Type B pancreatic cell (in vitro differentiated cells): ENCODE data around the gene DAPK2. TPM values are rescaled to one million over a fixed set of nuclear protein-coding genes. Genes with fewer than 3 reads are reported as not detected.
"Not testable (repeated sequence)": the region's sequence is repeated elsewhere in the genome, so short reads cannot be mapped to it uniquely, and the experiment has no call there.

ENCODE experiments used
- DNase-seq: peaks from one replicate; pipeline ENCODE4 v3.0.0; 2021; ENCODE audit warnings: mixed read lengths; ENCODE audit not compliant: unreplicated experiment; ENCODE audit errors: extremely low spot score
- H3K27ac Mint-ChIP-seq: 2 replicates; pipeline ENCODE4 v1.8.0; 2021; ENCODE audit warnings: mild to moderate bottlenecking, mixed read lengths
- H3K27me3 Mint-ChIP-seq: 2 replicates; pipeline ENCODE4 v1.8.0; 2021; ENCODE audit warnings: mixed read lengths
- H3K36me3 Mint-ChIP-seq: 2 replicates; pipeline ENCODE4 v1.8.0; 2021; ENCODE audit warnings: mixed read lengths
- H3K4me1 Mint-ChIP-seq: one replicate; pipeline ENCODE4 v1.8.0; 2021; ENCODE audit warnings: mixed read lengths; ENCODE audit not compliant: unreplicated experiment
- H3K4me3 Mint-ChIP-seq: 2 replicates; pipeline ENCODE4 v1.8.0; 2021; ENCODE audit warnings: mild to moderate bottlenecking, mixed read lengths
- H3K9me3 Mint-ChIP-seq: 2 replicates; pipeline ENCODE4 v1.8.0; 2021; ENCODE audit warnings: mixed read lengths
- CTCF ChIP-seq: fragments of 200-600 bp; sonication (generic); conservative IDR thresholded peaks from 2 replicates; pipeline ENCODE4 v1.5.0; 2021; ENCODE audit warnings: antibody characterized with exemption, mild to moderate bottlenecking
- total RNA-seq: library from RNA; stranded (reverse); gene quantifications from 2 replicates; pipeline ENCODE4 v1.2.1, GENCODE V29; 2021; ENCODE audit warnings: low replicate concordance

The DAPK2 gene
- total RNA-seq, 1 donor from 2014 or later: 5.0 TPM

DNA sequence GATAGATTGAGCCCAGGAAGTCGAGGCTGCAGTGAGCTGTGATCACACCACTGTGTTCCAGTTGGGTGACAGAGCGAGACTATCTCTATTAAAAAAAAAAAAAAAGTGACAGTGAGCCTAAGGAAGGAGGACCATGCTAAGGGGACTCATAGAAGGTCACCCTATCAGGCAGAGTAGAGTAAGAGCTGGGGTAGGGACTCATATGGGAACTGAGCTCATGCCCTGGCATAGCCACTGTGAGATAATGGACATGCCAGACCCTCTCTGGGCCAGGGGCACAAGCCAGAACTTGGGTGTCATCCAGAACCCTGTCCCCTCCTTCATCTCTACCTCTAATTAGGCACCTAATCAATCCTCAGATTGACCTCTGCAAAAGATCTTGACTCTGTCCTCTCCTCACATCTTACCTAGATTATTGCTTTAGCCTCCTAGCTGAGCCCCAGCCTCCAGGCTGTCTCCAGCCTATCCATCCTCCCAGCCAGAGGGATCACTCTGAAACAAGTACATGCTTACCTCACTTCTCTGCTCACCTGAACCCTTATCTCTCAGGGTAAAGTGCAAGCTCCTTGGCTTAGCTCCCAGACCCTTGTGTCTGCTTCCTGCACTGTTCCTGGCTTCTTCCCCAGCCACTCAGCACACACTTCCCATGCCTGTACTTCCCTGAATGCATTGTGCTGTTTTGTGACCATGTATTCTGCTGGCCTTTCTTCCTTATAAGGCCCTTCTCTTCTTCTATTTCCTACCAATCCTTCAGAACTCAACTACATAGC is 76.4 kb downstream of the DAPK2 start:
- Mint-ChIP-seq H3K36me3 (no peaks in the 10 kb centered on the region), H3K27me3 (no peaks in the 10 kb centered on the region), H3K4me3 (no peak overlapping the region), H3K9me3 (peaks cover 5% of the 10 kb centered on the region), H3K4me1 (peaks cover 27% of the 10 kb centered on the region), H3K27ac (peak overlapping the region; percentile 68)
- no peak for DNase-seq
- no peak for TF ChIP-seq CTCF

DNA sequence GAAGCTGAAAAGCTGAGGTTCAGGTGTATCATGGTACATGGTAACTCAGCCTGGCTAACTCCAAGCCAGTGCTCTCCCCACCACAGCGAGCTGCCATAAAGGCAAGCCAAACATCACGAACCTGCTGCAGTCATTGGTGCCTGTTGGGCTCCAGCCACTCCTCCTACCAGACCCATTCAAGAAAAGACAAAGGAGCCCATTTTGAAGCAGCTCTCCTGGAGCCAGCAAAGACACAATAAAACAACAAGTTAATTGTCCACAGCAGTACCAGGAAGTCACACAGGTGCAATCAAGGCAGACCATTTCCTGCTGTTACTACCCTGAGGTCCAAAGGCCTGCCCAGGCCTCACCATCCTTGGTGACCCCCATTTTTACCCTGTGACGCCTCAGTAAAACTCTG is 77.6 kb downstream of the DAPK2 start:
- H3K27ac Mint-ChIP-seq: peak overlapping the region; percentile 32
- no peak for TF ChIP-seq CTCF
- H3K36me3 Mint-ChIP-seq: no peaks in the 10 kb centered on the region
- DNase-seq: no peak
- no peak overlapping the region for H3K4me3 Mint-ChIP-seq
- H3K4me1 Mint-ChIP-seq: peaks cover 23% of the 10 kb centered on the region
- H3K9me3 Mint-ChIP-seq: peaks cover 5% of the 10 kb centered on the region
- no peaks in the 10 kb centered on the region for H3K27me3 Mint-ChIP-seq

DNA sequence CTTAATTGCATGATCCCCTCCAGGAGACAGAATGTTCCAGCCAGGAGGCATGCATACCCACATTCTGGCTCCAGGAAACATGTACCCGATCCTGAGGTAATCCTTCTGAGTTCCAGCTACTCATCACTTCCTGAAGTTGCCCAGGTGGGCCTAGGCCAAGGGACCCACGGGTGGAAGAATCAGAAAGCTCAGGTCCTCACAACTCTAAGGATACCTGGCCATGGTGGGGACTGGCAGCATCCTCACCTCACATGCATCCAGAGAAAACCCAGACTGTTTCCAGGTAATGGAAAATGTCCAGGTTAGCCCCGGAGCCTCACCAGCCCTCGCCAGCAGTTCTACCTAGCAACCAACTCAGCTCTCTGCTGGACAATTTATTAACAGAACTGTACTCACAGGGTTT is 78.2 kb downstream of the DAPK2 start:
- no peaks in the 10 kb centered on the region for H3K36me3 Mint-ChIP-seq

DNA sequence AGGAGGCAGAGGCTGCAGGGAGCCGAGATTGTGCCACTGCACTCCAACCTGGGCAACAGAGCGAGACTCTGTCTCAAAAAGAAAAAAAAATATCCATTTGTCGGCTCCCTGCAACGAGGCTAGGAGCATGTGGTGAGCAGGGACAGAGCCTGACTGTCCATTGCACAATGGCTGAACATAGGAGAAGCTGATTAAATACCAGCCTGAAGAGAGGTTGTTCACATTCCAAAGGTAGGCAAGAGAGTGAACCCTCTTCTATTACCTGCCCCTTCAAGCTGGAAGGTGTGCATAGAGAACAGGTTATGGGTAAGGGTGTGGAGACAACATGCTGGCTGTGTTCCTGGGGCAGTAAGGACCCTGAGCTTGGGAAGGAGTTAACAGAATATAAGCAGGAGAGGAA is 78.7 kb downstream of the DAPK2 start:
- DNase-seq: no peak
- Mint-ChIP-seq H3K27me3 (no peaks in the 10 kb centered on the region), H3K36me3 (no peaks in the 10 kb centered on the region), H3K27ac (peak overlapping the region; percentile 73), H3K4me3 (no peak overlapping the region), H3K9me3 (peaks cover 4% of the 10 kb centered on the region), H3K4me1 (peaks cover 23% of the 10 kb centered on the region)
- no peak for TF ChIP-seq CTCF

More for the DNA sequence above, 78.2 kb downstream of the DAPK2 start:
- Mint-ChIP-seq H3K9me3 (peaks cover 5% of the 10 kb centered on the region), H3K27ac (peak overlapping the region; percentile 73), H3K4me3 (no peak overlapping the region), H3K27me3 (no peaks in the 10 kb centered on the region), H3K4me1 (peaks cover 23% of the 10 kb centered on the region)
- no peak for DNase-seq
- TF ChIP-seq CTCF: no peak

DNA sequence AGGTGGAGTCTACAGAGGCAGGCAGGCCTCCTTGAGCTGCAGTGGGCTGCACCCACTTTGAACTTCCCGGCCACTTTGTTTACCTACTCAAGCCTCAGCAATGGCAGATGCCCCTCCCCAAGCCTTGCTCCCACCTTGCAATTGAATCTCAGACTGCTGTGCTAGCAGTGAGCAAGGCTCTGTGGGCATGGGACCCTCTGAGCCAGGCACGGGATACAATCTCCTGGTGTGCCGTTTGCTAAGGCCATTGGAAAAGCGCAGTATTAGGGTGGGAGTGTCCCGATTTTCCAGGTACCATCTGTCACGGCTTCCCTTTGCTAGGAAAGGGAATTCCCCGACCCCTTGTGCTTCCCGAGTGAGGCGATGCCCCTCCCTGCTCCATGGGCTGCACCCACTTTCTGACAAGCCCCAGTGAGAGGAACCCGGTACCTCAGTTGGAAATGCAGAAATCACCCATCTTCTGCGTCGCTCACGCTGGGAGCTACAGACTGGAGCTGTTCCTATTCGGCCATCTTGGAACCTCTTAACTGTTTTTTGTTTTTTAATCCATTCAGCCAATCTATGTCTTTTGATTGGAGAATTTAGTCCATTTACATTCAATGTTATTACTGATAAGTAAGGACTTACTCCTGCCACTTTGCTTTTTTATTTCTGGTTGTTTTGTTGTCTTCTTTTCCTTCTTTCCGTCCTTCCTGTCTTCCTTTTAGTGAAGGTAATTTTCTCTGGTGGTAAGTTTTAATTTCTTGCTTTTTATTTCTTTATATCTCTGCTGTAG is 83.2 kb downstream of the DAPK2 start:
- not testable (repeated sequence) for H3K36me3 Mint-ChIP-seq, H3K4me3 Mint-ChIP-seq, H3K9me3 Mint-ChIP-seq, H3K27ac Mint-ChIP-seq, H3K4me1 Mint-ChIP-seq, DNase-seq, H3K27me3 Mint-ChIP-seq

DNA sequence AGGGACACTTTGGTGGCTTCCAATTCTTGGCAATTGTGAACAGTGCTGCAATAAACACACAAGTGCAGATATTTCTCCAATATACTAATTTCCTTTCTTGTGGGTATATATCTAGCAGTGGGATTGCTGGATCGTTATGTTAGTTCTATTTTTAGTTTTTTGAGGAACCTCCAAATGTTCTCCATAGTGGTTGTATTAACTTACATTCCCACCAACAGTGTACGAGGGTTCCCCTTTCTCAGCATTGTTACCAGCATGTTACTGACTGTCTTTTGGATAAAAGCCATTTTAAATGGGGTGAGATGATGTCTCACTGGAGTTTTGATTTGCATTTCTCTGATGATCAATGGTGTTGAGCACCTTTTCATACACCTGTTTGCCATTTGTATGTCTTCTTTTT is 92.8 kb downstream of the DAPK2 start:
- H3K27ac Mint-ChIP-seq: no peak overlapping the region
- TF ChIP-seq CTCF: no peak
- H3K36me3 Mint-ChIP-seq: no peaks in the 10 kb centered on the region
- no peak for DNase-seq
- H3K27me3 Mint-ChIP-seq: peaks cover 3% of the 10 kb centered on the region
- no peaks in the 10 kb centered on the region for H3K9me3 Mint-ChIP-seq
- H3K4me3 Mint-ChIP-seq: no peak overlapping the region
- no peaks in the 10 kb centered on the region for H3K4me1 Mint-ChIP-seq
